GM10248 (cell line): ENCODE measurements around the gene CLCN1.

Source experiments
- CTCF ChIA-PET: fragments of 300-600 bp; sonication (Branson Sonifier 250); formaldehyde crosslinking; extraction: SDS; loops from one replicate; lab custom pipeline; 2021; ENCODE audit warnings: antibody characterized with exemption; lab: Yijun Ruan, JAX
- POLR2A ChIA-PET: fragments of 350-650 bp; sonication (Branson Sonifier 250); formaldehyde crosslinking; extraction: SDS; loops from one replicate; lab custom pipeline; 2020; ENCODE audit warnings: antibody characterized with exemption; lab: Yijun Ruan, JAX
- DNase-seq: peaks from one replicate; pipeline ENCODE4 v3.0.0; 2012; ENCODE audit errors: extremely low spot score
- TF ChIP-seq, protein P1 (sequence below): IDR thresholded peaks from 2 replicates; pipeline ENCODE4 v1.5.1; 2012; ENCODE audit warnings: mild to moderate bottlenecking, low read depth; ENCODE audit errors: extremely low read depth, missing control alignments, control extremely low read depth

Gene CLCN1

DNA sequence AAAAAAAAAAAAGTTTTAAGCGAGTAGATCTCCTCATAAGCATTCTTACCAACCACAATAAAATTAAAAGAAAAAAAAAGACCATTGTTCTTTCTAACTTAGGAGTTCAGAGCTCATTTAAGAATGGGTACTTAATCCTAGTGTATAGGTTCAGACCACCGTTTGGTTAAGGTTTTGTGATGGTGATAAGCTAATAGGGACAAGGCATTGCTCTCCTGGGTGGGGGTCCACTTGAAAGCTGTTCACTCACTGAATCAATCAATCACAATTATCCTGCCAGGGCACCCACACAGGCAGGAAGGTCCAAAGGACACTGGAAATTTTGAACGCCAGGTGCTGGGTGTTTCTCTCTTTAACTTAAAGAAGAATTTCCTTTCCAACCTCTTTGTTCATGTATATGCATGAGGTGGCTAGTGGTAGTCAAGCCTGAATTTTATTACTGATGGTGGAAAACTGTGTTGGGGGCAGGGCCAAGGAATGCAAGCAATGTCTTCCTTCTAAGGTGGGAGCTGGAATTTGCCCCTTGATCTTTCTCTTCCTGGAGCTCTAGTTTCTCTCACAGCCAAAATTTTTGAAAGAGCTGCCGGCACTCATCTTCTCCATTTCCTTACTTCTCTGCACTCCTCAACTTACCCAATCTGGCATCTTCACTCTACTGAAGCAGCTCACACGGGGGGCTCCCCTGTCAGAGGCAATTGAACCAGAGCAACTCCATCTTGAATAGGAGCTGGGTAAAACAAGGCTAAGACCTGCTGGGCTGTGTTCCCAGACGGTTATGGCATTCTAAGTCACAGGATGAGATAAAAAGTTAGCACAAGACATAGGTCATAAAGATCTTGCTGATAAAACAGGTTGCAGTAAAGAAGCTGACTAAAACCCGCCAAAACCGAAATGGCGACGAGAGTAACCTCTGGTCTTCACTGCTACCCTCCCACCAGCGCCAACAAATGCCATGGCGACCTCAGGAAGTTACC lies 54.1 kb downstream of the CLCN1 start:
- POLR2A ChIA-PET = interaction anchor here (0.6 kb wide), 1 partner anchor 104 kb away, joined by 4 read pairs; no protein-coding TSS in a partner anchor

DNA sequence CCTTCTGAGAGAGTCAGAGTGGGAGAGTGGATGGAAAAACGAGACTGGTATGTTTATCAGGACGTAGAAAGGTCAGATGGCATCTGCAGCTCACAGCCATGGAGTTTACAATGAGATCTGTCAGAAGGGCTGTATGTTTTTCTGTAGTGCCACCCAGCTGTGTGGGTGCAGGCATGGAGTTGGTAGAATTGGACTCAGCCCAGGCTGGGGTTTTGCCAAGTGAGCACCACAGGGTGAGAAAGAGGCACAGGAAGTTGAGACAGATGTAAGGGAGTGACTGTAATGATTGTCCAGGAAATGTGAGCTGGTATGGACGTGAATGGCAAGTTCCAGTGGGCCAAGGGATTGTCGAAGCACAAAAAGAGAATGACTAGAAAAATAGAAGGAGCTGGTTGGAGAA lies 56.2 kb downstream of the CLCN1 start:
- CTCF ChIA-PET = interaction anchor here (1.0 to 4.8 kb wide), 2 partner anchors 8 to 132 kb away, joined by 3 to 26 read pairs; no protein-coding TSS in a partner anchor
- DNase-seq = no peak

More for the DNA sequence above, 54.1 kb downstream of the CLCN1 start:
- TF ChIP-seq, protein P1, sequence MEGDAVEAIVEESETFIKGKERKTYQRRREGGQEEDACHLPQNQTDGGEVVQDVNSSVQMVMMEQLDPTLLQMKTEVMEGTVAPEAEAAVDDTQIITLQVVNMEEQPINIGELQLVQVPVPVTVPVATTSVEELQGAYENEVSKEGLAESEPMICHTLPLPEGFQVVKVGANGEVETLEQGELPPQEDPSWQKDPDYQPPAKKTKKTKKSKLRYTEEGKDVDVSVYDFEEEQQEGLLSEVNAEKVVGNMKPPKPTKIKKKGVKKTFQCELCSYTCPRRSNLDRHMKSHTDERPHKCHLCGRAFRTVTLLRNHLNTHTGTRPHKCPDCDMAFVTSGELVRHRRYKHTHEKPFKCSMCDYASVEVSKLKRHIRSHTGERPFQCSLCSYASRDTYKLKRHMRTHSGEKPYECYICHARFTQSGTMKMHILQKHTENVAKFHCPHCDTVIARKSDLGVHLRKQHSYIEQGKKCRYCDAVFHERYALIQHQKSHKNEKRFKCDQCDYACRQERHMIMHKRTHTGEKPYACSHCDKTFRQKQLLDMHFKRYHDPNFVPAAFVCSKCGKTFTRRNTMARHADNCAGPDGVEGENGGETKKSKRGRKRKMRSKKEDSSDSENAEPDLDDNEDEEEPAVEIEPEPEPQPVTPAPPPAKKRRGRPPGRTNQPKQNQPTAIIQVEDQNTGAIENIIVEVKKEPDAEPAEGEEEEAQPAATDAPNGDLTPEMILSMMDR = no peak
- CTCF ChIA-PET = interaction anchor here (1.3 to 4.8 kb wide), 4 partner anchors 10 to 129 kb away, joined by 4 to 26 read pairs (median 7); no protein-coding TSS in a partner anchor
- no peak for DNase-seq

DNA sequence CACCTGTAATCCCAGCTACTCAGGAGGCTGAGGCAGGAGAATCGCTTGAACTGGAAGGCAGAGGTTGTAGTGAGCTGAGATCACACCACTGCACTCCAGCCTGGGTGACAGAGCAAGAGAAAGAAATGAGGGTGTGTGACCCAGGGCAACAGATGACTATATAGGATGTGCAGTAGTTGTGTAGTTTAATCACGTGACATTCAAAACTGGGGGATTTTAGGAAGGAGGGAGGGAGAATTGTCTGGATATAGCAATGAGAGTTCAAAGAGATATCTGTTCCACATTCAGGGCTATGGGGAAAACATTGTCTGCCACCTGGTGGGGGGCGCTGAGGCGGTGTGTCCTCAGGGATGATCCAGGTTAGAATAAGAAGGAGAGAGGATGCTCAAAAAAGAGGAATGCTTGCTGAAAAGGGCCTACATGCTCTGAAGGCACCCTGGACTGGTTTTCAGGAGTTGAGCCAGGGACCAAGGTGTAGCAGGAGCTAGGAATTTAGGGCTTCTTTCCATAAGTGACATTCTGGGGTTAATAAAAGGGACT lies 57.4 kb downstream of the CLCN1 start:
- TF ChIP-seq, protein P1 = peak; percentile 2
- ChIA-PET POLR2A (no interaction called here), CTCF (interaction anchor here (1.4 kb wide), 1 partner anchor 133 kb away, joined by 4 read pairs; no protein-coding TSS in a partner anchor)
- no peak for DNase-seq

More for the DNA sequence above, 56.2 kb downstream of the CLCN1 start:
- POLR2A ChIA-PET = no interaction called here
- TF ChIP-seq, protein P1 = no peak

DNA sequence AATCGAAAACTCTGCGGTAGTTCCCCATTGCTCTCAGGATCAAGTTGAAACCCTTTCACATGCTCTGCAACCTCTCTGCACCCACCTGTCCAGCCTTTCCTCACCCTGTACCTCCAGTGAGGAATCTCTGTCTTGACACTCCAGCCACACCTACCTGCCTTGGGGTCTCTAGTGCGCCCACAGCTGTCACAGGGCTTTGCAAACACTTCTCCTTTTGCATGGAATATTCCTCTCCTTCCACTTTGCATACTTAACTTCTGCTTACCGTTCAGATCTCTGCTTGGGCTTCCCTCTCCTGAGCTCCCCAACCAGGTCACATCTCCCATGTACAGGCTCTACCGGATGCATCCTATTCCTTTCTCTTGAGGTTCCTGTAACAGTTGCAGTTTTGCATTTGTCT lies 58.6 kb downstream of the CLCN1 start:
- POLR2A ChIA-PET = no interaction called here
- TF ChIP-seq, protein P1 = no peak

DNA sequence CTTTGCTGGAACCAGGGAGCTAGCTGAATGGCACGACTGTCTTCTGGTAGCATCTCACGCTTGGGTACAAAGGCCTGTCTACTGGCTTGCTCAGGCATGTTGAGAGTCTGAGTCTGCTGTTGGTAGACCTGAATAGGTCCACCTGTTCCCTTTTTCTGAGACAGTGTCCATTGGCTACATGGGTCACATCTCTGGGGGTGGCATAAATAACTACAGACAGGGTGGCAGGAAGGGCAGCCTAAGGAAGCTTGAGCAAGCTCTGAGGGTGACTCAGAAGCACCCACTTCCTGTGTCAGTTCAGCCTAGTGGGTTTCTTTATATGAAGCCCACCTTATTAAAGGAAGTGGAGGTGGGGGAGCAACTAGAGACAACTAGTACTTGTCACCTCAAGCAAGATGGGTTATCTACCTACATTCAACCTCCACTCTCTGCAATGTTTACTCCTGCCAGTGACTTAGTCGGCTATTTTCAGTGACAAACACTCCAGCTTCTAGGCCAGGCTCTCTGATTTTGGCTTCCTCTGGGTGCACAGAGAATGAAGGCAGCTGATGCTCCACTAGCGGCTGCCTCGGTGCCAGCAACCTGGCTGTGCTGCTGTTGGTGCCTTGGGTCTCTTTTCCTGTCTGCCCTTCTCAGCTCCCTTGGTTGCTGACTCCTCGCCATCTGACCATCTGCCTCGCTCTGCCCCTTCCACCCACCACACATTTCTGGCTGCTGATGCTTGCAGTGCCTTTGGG lies 59.6 kb downstream of the CLCN1 start:
- DNase-seq = no peak
- ChIA-PET CTCF (interaction anchor here (1.2 to 1.6 kb wide), 6 partner anchors 9 to 160 kb away, joined by 3 to 9 read pairs (median 4); no protein-coding TSS in a partner anchor), POLR2A (interaction anchor here (0.6 kb wide), 1 partner anchor 58 kb away, joined by 3 read pairs; no protein-coding TSS in a partner anchor)
- TF ChIP-seq, protein P1 = no peak

More for the DNA sequence above, 58.6 kb downstream of the CLCN1 start:
- no peak for DNase-seq
- CTCF ChIA-PET = interaction anchor here (0.7 to 1.6 kb wide), 7 partner anchors 10 to 159 kb away, joined by 3 to 9 read pairs (median 4); no protein-coding TSS in a partner anchor
